ENCODE data around the gene TET1. TPM values are rescaled to one million over a fixed set of nuclear protein-coding genes. Genes with fewer than 3 reads are reported as not detected.
"Not testable (repeated sequence)": the region's sequence is repeated elsewhere in the genome, so short reads cannot be mapped to it uniquely, and the experiment has no call there.

The TET1 gene
- polyA plus RNA-seq, 1 donor = 12.7 TPM

DNA sequence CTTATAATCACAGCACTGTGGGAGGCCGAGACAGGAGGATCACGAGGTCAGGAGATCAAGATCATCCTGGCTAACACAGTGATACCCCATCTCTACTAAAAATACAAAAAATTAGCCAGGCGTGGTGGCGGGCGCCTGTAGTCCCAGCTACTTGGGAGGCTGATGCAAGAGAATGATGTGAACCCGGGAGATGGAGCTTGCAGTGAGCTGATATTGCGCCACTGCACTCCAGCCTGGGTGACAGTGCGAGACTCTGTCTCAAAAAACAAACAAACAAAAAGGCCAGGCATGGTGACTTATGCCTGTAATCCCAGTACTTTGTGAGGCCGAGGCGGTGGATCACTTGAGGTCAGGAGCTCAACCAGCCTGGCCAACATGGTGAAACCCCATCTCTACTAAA is 49.9 kb downstream of the TET1 start:
- DNase-seq = not testable (repeated sequence)

DNA sequence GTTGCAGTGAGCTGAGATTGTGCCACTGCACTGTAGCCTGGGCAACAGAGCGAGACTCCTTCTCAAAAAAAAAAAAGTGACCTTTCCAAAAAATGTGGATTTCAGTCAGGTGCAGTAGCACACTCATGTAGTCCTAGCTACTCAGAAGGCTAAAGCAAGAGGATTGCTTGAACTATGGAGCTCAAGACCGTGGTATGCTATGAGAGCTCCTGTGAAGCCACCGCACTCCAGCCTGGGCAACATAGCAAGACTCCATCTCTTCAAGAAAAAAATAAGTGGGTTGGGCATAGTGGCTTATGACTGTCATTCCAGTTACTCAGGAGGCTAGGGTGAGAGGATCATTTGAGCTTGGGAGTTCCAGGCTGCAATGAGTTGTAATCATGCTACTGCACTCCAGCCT is 51.1 kb downstream of the TET1 start:
- no peak for DNase-seq

DNA sequence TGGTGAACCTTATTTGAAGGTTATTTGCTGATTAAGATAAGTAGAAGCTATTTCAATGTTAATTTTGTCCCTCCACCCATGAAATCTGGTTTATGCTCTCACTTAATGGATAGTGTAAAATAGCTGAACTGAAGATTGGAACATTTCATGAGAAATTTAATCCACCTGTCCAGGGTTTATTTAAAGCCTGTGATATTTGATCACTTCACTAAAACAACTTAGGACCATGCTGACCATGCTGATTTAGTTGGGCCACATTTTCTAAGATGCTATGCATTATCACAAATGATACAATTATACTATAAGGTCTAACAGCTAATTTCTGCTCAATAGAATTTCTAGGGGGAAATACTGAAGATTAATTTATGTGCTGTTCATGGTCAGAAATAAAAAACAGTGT is 53.8 kb downstream of the TET1 start:
- DNase-seq = not testable (repeated sequence)

DNA sequence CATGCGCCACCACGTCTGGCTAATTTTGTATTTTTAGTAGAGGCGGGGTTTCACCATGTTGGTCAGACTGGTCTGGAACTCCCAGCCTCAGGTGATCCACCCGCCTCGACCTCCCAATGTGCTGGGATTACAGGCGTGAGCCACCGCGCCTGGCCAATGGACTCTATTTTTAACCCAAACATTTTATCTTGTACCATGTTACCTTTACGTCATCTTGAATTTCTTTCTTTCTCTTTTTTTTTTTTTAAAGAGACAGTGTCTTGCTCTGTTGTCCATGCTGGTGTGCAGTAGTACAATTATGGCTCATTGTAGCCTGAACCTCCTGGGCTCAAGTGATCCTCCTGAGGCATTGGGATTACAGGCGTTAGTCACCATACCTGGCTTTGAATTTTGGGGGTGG is 57.6 kb downstream of the TET1 start:
- DNase-seq = not testable (repeated sequence)

DNA sequence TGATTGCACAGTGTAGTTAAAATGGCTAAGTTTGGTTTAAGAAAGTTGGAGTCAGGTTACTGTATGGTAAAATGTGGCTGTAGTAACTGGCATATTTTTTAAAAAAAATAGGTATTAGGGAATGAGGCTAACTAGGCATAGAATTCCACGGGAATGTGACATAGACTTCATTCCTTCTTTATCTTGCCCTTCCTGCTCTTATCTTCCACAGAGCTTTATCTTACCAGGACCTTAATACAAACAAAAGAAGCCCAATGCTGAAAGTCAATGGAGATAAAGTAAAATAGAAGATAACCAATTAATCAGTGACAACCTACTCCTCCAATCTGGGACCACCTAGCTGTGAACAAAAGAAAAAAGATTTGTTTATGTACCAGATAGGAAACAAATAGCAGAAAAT is 58.1 kb downstream of the TET1 start:
- no peak for DNase-seq

DNA sequence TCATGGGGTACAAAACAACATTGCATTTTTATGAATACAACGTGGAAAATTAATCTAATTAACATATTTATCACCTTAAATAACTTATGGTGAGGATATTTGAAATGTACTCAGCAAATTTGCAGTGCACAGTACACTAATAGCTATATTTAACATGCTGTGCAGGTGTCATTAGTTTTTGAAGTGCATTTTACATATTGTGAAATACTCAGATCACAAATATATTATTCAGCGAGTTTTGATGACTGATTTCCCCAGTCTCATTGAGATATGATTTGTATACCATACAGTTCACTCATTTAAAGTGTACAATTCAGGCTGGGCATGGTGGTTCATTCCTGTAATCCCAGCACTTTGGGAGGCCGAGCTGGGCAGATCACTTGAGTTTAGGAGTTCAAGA is 59.5 kb downstream of the TET1 start:
- DNase-seq = no peak

DNA sequence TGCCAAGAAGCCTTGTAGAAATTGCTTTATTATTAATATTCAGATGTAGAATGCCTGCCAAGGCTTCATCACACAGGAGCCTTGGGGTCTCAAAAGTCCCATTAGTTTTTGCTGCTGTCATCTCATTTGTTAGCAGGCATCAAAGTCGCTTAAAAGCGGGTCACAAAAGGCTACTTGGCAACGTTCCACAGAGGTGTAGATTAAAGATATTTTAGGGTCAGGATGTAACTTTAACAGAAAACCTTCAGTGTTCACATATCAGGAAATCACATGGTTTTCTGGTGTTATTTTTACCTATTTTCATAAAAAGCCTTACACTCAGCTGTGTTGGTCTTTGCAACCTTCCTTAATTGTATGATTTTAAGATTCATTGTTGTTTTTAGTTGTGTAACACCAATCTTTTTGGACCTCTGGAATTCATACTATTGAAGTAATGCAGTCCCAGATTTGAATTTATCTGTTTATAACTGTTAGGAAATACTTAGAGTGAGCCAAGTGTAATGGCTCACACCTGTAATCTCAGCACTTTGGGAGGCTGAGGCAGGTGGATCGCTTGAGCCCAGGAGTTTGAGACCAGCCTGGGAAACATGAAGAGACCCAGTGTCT is 65.3 kb downstream of the TET1 start:
- DNase-seq = no peak

DNA sequence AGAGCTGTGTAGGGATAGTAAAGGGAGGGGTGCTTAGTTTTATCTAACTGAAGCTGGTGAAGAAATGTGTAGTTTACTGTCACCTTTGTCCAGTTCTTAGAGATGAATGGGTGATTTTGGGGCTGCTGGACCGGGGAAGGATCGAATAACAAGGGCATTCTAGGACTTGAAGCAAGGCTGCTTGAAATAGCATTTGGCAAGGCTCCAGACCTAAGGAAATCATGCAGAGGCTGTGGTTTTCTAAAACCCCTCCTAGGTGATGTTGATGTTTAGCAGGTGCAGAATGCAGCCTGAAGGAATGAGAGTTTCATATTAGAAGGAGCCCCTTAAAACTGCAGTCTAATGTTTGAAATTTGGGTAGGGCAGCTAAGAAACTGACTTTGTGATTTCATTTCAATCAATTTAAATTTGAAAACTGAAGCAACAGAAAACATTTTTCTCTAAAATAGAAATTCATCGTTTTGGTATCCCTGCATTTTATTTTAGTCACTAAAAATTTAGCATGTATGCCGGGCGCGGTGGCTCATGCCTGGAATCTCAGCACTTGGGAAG is 68.5 kb downstream of the TET1 start:
- DNase-seq = peak; percentile 33

DNA sequence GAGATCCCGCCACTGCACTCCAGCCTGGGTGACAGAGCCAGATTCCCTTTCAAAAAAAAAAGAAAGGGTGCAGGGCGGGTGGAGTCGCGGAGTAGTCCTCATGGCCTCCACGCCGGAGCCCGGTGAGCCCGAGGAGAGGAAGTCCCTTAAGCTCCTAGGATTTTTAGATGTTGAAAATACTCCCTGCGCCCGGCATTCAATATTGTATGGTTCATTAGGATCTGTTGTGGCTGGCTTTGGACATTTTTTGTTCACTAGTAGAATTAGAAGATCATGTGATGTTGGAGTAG is 72.1 kb downstream of the TET1 start:
- not testable (repeated sequence) for DNase-seq

DNA sequence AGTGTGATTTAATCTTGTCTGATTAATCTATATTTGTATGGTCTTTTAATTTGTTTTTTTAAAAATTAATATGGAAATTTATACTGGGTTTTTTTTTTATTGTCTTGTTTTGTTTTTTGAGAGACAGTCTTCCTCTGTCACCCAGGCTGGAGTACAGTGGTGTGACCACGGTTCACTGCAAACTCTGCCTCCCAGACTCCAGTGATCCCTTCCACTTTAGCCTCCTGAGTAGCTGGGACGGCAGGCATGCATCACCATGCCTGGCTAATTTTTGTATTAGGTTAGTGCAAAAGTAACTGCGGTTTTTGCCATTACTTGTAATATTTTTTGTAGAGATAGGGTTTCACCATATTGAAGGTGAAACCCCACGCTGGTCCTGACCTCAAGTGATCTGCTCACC is 73.1 kb downstream of the TET1 start:
- DNase-seq = no peak

DNA sequence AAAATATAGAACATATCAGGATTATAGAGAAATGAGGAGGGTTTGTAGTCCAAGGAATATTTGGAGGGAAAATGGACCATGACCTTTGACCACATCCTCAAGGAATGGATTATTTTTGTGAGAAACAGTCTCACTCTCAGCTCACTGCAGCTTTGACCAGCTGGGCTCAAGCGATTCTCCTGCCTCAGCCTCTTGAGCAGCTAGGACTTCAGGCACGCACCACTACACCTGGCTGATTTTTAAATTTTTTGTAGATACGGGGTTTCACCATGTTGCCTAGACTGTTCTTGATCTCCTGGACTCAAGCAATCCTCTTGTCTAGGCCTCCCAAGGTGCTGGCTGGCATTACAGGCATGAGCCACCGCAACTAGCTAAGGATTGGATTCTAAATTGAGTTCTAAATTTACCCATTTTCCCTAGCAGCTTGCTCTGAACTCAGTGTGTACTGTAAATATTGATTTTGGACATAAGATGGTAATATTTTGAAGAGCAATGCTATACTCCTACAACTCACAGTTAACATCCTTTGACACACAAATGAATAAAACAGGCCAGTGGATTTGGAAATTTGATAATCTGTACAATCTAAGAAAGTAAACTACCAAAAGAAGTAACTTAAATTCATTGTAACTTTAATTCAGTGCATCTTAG is 73.8 kb downstream of the TET1 start:
- DNase-seq = no peak

DNA sequence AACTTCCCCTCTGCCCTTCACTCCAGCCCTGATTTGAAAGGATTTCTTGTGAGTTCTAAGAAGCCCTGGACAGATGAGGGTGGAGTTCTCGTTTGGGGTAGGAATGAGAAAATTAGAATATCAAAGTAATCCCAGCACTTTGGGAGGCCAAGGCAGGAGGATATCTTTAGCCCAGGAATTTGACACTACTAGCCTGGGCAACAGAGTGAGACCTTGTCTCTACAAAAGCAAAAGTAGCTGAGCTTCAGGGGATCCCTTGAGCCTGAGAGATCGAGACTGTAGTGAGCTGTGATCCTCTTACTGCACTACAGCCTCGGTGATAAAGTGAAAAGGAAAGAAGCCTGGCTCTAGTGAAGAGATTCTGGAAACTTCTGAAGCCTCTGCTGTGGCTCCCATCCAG is 76.2 kb downstream of the TET1 start:
- no peak for DNase-seq

DNA sequence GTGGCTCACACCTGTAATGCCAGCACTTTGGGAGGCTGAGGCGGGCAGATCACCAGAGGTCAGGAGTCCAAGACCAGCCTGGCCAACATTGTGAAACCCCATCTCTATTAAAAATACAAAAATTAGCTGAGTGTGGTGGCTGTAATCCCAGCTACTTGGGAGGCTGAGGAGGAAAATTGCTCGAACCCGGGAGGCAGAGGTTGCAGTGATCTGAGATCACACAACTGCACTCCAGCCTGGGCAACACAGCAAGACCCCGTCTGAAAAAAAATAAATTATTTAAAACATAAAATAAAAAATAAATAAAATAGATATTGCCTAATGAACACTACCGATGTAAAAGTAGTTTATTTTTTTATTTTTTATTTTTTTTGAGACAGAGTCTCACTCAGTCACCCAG is 83.4 kb downstream of the TET1 start:
- DNase-seq = not testable (repeated sequence)

DNA sequence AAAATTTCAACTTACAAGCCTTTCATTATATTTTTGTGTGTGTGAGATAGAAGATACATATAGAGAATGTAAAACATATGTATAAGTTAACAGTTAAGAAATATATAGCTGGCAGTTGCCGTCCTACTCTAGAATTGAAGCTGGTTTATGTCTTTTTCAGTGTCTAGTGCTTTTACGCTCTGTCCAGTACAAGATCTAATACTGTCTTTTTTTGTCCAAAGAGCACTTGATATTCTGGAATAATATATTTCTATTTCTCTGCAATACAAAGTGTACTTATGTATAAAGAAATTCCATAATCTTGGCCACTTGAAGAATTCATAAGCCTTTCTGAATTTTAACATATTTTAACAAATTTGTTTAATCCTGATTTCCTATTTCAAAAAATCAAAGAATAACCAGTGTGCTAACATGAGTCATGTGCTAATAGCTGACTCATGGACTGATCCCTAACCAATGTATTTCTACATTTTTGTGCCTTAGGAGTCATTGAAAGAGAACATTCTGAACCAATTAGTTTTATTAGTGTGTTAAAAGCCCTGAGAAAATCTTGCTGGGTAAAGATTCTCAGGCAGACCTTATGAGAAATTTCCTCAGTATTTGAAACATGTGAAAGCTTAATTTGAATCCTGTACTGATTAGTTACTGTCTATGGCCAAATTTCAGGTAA is 87.7 kb downstream of the TET1 start:
- no peak for DNase-seq

DNA sequence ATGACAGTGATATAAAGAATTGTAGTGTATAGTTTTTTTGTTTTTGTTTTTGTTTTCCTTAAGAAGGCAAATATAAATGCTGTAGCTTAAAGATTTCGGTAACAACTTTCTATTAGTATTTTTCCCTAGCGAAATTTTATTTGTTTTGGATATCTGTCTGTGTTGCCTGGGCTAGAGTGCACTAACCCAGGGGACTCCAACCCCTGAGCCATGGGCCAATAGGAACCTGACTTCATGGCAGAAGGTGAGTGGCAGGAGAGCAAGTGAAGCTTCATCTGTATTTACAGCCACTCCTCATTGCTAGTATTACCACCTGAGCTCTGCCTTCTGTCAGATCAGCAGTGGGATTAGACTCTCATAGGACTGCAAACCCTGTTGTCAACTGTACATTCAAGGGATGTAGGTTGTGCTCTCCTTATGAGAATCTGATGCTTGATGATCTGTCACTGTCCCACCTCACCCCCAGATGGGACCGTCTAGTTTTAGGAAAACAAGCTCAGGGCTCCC is 95.5 kb downstream of the TET1 start:
- no peak for DNase-seq

DNA sequence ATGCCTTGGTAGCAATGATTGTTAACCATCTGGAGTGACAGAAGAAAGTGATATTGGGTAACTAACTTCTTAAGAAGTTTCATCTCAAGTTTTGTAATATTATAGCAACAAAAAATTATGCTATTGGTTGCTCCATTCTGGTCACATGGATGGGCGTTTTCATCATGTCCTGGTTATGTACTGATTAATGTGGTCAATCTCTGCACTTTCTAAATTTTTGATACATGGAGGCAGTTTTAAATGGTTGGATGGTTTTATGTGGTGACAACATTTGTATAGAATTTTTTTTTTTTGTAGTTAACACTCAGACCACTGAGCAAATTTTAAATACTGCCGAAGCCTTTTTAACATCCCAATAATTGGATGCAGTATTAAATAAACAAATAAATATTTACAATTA is 105.7 kb downstream of the TET1 start:
- no peak for DNase-seq

DNA sequence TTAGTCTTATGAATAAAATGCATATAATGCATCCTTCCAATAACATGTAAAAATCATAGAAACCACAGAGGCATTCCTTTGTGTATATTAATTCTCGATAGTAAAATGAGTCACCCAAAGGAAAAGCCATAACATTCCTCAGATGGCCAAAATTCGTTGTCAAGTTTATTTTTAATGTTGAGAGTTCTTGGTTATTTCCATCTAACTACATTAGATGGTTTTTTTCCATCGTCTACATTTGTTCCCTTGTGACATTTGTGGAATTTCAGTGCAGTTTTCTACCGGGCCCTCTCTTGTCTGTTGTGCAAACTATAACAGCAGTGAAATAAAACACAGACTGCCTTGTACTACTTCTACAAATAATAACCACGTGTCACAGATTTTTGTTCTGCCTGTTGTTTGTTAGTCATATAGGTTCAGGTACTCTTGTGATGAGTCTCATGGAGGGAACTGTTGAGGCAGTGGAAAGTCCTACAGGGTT is 106.2 kb downstream of the TET1 start:
- no peak for DNase-seq

DNA sequence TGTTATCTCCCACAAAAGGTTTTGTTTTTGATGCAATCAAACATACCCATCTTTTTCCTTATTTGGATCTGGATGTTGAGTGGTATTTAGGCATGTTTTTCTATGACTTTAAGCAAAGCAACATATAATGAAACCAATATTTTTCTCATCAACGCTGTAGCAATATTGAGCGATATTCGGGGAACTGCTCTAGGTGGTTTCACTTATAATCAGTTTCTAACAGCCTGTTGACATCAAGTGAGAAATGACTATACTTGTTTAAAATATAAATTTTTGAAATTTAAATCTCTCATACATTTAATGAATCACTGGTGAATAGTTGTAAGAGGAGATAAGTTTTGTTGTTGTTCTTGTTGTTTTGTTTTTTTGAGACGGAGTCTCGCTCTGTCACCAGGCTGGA is 108.1 kb downstream of the TET1 start:
- DNase-seq = no peak

DNA sequence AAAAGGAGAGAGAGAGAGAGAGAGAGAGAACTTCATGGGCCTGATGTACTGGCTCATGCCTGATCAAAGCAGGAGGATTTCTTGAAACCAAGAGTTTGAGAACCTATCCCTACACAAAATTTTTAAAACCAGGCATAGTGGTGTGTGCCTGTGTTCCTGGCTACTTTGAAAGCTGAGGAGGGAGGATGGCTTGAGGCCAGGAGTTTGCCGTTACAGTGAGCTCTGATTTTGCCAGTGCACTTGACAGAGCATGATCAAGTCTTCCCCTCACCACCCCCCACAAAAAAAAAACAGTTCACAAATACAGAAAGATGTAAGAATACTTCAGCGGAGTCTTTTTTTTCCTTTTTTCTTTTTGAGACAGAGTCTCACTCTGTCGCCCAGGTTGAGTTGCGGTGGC is 108.8 kb downstream of the TET1 start:
- DNase-seq = no peak

DNA sequence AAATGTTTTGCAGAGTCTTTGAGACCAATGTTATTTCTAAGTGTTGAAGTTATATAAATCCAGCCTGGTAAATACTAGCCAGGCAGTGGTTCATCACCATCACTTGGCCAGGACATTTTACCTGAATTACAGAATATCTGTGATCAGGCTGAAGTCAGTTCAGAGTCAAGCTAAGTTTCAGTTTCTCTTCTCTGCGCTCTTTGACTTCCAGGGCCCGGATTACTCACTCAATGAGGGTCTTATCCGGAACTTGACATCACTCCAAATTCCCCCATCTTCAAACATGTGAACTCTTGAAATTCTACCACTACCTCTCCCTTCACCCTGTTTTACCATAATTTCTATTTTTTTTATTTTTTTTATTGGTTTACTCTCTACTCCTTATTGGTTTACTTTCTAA is 124.3 kb downstream of the TET1 start:
- no peak for DNase-seq

DNA sequence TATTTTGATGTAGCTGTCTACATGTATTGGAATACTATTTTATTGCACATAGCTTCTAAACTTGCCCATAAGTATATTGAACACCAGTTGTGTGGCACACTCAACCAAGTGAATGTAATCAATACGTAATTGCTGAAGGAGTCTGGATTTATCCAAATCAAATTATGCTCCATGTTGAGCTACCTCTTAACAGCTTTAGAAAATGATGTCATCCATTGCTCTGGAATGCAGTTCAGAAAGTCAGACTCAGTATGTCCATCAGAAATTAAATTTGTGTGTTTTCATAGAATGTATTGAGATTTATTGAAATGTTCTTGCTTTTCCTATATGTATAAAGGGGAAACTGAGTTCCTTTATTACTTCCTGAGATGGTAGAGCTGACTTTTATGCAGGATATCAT is 135.9 kb downstream of the TET1 start:
- no peak for DNase-seq

DNA sequence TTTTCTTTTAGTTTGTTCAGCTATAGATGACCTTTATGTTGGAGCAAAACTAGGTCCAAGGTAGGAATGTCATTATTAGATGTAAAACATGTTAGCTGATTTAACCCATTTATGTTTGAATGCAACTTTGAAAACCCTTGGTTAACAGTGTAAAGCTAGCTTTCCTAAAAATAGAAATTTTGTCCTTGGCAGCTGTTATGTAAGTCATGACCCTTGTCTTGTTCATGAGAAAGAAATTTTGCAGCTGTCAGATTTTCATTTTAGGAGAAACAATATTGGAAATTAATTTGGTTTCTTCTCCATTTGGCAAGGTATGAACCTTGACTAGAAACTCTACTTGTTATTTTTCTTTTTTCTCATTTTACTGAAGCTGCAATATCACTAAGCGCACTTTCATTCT is 137.0 kb downstream of the TET1 start:
- DNase-seq = no peak

DNA sequence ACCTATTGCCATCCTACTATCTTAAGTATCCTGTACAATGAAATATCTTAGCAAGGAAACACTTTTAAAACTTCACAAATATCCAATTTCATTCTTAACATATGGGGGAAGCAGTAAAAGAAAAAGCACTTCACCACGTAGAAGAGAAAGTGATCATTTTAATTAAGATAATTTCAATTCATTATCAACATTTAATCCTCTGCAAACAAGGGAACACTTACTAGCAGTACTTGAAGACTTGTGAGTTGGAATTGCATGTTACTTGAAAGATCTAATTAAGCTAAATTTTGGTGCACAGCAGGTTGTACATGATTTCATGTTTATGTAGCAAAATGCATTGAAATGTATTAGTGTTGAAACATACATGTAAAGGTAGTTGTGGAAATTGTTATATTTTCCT is 140.1 kb downstream of the TET1 start:
- no peak for DNase-seq
